ENCODE measurements around the gene TOR1B.
"Not testable (repeated sequence)": the region's sequence is repeated elsewhere in the genome, so short reads cannot be mapped to it uniquely, and the experiment has no call there.

The TOR1B gene

DNA sequence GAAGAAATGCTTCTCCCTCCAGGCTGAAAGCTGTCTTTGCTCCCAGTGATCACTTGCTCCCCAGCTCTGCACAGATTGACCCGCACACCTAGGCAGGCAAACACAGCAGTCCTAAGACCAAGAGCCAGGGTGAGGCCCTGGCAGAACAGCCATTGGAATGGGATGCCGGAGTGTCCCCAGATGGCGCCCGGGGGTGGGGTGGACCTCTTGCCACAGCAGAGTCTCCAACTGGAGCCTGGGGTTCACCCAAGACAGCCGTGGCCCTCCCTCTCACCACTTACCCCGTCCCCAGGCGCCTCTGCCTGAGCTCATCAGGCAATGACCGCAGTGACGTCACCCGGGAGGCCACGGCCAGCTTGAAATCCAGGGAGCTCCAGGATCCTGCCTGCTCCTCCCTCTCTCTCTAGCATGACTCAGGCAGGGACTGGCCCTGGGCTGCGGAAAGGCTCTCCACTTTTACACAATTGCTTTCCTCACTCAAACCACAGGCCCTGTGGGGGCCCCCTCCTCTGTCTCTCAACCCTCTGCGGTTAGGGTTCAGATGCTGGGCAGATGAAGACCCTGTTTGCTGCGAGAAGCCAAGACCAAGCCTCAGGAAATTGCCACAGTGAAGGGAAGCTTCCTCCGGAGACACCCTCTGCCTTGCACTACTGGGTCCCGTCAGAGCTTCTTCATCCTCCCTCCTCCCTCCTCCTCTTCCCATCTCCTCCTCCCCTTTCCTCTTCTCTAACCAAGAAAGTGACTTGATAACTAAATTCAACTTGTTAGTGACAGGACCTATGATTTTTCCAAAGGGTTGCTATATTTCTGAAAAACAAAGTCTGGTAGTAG, 25.8 kb upstream of the TOR1B start:
- peak; percentile 23 for DNase-seq

GRCh38 chr9:129777769-129778130, 25.2 kb upstream of the TOR1B start:
- DNase-seq = no peak

- no peak for DNase-seq
Observed at GRCh38 chr9:129778469-129778868, 24.5 kb upstream of the TOR1B start.

- no peak for DNase-seq
Observed at GRCh38 chr9:129779560-129780190, 23.3 kb upstream of the TOR1B start.

DNA sequence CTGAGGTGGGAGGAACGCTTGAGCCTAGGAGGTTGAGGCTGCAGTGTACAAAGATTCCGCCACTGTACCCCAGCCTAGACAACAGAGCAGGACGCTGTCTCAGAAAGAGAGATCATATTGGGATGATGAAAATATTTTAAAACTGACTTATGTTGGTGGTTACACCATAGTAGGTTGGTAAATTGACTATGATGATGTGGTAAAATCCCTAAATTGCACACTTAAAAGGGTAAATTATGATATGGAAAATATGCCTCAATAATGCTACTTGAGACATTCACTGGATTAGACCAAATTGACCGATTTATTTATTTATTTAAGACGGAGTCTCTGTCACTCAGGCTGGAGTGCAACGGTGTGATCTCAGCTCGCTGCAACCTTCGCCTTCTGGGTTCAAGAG, 21.9 kb upstream of the TOR1B start:
- no peak for DNase-seq

DNA sequence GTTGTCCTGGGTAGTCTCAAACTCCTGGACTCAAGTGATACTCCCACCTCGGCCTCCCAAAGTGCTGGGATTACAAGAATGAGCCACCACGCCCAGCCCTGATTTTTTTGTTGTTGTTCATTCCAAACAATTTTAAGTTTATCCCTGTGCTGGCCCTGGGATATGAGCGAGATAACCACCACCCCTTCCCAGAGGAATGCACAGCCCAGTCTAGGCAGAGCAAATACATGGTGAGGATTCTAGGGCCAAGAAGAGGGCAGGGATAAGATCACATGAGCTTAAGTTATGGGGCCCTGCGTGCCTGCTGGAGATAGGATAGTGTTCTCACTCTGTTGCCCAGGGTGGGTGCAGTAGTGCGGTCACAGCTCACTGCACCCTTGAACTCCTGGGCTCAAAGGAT, 21.0 kb upstream of the TOR1B start:
- no peak for DNase-seq

- peak; percentile 72 for DNase-seq
Observed at GRCh38 chr9:129783516-129784361, 19.2 kb upstream of the TOR1B start.

DNA sequence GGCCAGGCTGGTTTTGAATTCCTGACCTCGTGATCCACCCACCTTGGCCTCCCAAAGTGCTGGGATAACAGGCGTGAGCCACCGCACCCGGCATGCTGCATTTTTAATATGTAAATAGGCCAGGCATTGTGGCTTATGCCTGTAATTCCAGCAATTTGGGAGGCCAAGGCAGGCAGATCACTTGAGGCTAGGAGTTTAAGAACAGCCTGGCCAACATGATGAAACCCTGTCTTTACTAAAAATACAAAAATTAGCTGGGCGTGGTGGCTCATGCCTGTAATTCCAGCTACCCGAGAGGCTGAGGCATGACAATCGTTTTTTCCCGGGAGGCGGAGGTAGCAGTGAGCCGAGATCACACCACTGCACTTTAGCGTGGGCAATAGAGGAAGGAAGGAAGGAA, 18.0 kb upstream of the TOR1B start:
- not testable (repeated sequence) for DNase-seq

DNA sequence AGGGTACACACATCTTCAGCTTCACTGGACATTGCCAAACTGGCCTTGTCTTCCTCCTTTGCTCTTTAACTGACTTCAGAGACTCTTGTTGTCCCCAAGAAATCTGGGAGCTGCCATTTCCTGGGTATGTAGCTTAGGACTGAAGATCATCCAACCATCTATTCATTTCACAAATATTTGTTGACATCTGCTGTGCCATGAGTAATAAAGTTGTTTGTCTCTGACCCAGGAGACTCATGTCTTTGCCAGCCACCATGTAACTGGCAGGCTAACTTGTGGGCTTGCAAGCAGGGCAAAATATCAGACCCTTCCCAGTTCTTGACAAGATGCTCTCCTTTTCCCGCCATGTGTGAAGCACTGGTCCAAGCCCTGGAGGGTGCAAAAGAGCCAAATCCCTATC, 17.1 kb upstream of the TOR1B start:
- no peak for DNase-seq

GRCh38 chr9:129786481-129786880, 16.5 kb upstream of the TOR1B start:
- no peak for DNase-seq

GRCh38 chr9:129794549-129794948, 8.4 kb upstream of the TOR1B start:
- DNase-seq = no peak

DNA sequence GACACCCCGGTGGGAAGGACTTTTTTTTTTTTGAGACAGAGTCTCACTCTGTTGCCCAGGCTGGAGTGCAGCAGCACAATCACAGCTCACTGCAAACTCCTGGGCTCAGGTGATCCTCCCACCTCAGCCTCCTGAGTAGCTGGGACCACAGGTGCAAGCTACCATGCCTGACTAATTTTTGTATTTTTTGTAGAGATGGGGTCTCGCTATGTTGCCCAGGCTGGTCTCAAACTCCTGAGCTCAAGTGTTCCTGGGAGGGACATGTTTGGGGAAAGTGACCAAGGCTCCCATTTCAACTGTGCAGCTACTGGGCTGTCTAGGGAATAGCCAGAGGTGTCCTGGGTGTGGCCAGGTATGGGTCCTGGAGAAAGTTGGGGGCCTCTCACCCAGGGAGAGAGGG, 7.0 kb upstream of the TOR1B start:
- not testable (repeated sequence) for DNase-seq

GRCh38 chr9:129798973-129799372, 4.0 kb upstream of the TOR1B start:
- DNase-seq = no peak

GRCh38 chr9:129801504-129801903, 1.5 kb upstream of the TOR1B start:
- DNase-seq = no peak

DNA sequence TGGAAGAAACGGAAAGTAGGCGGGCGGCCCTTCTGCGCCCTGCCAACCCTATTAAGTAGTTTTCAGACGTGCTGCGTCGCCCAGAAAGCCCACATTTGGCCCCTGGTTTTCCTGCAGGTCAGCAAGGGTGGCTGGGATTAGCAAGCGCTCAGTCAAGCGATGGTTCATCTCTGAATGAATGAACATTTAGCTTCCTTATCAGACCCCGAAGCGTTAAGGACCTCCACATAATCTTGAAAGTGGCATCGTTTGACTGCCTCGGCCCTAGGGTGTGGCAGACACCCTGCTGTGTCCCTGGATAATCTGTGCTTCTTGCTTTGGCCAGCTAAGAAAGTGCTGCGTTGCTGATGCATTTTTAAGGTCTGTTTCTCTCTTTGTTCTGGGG, 684 bp downstream of the TOR1B start:
- DNase-seq = no peak

DNA sequence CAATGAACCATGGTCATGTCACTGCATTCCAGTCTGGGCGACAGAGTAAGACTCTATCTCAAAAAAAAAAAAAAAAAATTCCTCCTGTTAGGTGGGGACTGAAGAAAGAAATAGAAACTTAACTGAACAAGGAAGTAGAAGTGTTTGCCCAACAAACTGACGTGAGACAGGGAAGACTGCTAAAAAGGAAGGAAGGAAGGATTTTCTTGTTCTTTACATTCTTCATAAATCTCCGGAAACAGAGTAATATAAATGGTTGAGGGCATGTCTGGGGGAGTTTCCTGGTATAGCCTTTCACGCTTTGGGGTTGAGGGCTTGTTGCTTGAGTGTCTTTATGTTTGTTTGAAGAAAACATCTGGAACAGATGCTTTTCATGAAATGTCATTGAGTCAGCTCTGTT, 3.1 kb downstream of the TOR1B start:
- DNase-seq = no peak

- no peak for DNase-seq
Observed at GRCh38 chr9:129809346-129809745, 6.4 kb downstream of the TOR1B start.

DNA sequence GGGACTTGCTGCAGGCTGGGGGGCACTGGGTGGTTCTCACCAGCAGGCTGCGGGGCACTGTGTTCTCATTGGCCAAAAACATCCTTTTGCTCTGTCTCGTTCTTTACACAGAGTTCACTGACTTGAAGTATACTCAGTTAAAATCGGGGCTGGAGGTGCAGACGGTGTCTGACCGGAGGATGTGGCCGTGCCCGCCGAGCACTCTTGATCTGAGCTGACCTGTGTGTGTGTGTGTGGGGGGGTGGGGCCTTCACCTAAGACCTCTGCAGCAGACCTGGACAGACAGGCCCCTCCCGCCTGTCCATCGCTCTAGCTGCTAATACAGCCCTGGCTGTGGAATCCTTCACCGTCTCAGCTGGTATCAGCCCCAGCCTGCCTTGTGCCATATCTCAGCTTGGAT, 7.1 kb downstream of the TOR1B start:
- DNase-seq = no peak

GRCh38 chr9:129810788-129811187, 7.8 kb downstream of the TOR1B start:
- DNase-seq = no peak

DNA sequence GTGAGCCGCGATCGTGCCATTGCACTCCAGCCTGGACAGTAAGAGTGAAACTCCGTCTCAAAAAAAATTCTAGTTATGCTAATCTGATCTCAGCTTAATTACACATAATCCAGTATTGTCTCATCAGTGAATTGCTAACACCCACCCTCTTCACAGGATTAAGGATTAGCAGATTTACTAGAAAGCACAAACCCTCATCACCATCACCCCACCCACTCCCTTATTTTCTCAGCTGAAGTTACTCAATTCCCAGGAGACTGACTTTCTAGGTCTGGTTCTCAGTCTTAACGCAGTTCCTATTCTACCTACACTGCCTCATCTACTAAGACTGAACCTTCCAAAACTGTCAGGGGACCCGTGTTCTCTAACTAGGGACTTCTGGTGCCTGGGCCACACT, 9.0 kb downstream of the TOR1B start:
- no peak for DNase-seq

GRCh38 chr9:129812385-129812784, 9.4 kb downstream of the TOR1B start:
- DNase-seq = no peak

GRCh38 chr9:129813661-129814060, 10.7 kb downstream of the TOR1B start:
- DNase-seq = no peak

GRCh38 chr9:129814432-129815223, 11.6 kb downstream of the TOR1B start:
- no peak for DNase-seq

Measured in activated gamma-delta T cell treated with Interleukin-2 at 50 U/mL for 16 hours (primary cell).